ENCODE measurements around the gene BATF. TPM values are rescaled to one million over a fixed set of nuclear protein-coding genes. Genes with fewer than 3 reads are reported as not detected.

The BATF gene
- total RNA-seq, 4 donors from 2014 or later, result 2.7 TPM; not detected in 2

DNA sequence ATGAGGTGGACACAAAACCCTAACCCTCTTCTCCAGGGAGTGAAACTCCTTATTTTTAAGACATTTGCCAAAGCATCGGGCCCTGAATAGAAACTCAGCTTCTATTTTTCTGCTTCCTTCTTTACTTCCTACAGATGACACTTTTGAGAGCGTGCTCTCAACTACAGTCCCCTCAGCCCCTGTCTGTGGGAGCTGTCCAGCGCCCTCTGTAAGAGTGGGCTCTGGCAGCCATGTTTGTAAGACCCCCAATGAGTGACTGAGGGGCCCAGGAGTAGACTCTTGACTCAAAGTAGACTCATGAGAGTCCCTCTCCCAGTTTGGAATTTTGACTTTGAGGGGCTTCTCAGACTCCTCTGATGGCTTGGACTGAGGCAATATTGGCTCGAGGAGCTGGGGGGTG lies 25.5 kb upstream of the BATF start:
- Histone ChIP-seq H3K27me3 (no peaks in the 10 kb centered on the region), H3K9me3 (no peaks in the 10 kb centered on the region), H3K36me3 (no peaks in the 10 kb centered on the region), H3K27ac (no peak overlapping the region), H3K4me3 (no peak overlapping the region), H3K4me1 (no peaks in the 10 kb centered on the region)
- 67 to 88% methylated on average over 1 to 4 of the region's 4 CpGs for WGBS, 2 donors (ENCODE audit: low coverage in 1 of 2)
- TF ChIP-seq POLR2AphosphoS5 (IDR thresholded peaks at IDR 0.05) (no peak), EP300 (IDR thresholded peaks at IDR 0.05; ENCODE audit: low read depth) (no peak), POLR2A (IDR thresholded peaks at IDR 0.05) (no peak)
- TF ChIP-seq, protein P1, sequence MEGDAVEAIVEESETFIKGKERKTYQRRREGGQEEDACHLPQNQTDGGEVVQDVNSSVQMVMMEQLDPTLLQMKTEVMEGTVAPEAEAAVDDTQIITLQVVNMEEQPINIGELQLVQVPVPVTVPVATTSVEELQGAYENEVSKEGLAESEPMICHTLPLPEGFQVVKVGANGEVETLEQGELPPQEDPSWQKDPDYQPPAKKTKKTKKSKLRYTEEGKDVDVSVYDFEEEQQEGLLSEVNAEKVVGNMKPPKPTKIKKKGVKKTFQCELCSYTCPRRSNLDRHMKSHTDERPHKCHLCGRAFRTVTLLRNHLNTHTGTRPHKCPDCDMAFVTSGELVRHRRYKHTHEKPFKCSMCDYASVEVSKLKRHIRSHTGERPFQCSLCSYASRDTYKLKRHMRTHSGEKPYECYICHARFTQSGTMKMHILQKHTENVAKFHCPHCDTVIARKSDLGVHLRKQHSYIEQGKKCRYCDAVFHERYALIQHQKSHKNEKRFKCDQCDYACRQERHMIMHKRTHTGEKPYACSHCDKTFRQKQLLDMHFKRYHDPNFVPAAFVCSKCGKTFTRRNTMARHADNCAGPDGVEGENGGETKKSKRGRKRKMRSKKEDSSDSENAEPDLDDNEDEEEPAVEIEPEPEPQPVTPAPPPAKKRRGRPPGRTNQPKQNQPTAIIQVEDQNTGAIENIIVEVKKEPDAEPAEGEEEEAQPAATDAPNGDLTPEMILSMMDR (IDR thresholded peaks at IDR 0.05), result no peak
- in situ Hi-C loops (cut with MboI; ENCODE audit: low pct_ligation_motif_present in 1 of 4, low pct_unique_long_range_greater_than_20kb in 1 of 4, low sequenced_read_pairs in 3 of 4) (loop anchor here in 3 of 4 donors (25.0 kb wide), 2 partner anchors 359 to 384 kb away; partner anchors contain the start of gene NEK9 (in 2 of the 3)), intact Hi-C loops (cut with DNase I; ENCODE audit: low total_unique reads) (no loop called here)
- DNase-seq, result no peak

DNA sequence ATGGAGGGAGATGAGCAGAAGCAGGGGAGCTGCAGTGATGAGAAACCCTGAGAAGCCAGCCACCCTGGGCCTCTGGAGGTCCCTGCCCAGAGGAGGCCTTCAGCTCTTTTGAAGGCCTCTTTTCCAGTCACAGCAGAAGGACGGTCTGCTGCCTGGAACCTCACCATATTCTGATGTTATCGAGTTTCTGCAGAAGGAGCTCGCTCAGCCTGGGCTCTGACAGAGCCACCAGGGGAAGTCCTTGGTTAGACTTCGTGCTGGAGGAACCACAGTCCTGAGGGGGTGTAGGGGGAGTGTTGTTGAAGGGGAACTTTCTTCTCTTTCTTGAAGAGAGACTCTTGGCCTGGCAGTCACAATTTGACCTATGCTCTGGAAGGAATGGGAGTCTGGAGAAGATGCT lies 25.1 kb upstream of the BATF start:
- intact Hi-C loops (cut with DNase I; ENCODE audit: low total_unique reads) (no loop called here), in situ Hi-C loops (cut with MboI; ENCODE audit: low pct_ligation_motif_present in 1 of 4, low pct_unique_long_range_greater_than_20kb in 1 of 4, low sequenced_read_pairs in 3 of 4) (loop anchor here in 3 of 4 donors (25.0 kb wide), 2 partner anchors 360 to 385 kb away; partner anchors contain the start of gene NEK9 (in 2 of the 3))
- no peak for DNase-seq
- TF ChIP-seq EP300 (IDR thresholded peaks at IDR 0.05; ENCODE audit: low read depth) (no peak), POLR2AphosphoS5 (IDR thresholded peaks at IDR 0.05) (no peak), POLR2A (IDR thresholded peaks at IDR 0.05) (no peak)
- TF ChIP-seq, protein P1 (IDR thresholded peaks at IDR 0.05), result no peak
- H3K9me3 ChIP-seq, result no peaks in the 10 kb centered on the region
- H3K27ac ChIP-seq, result no peak overlapping the region
- no peaks in the 10 kb centered on the region for H3K4me1 ChIP-seq
- 80% methylated on average over 4 of the region's 4 CpGs; no CpG with 5 or more reads in 1 of the 2 donors for WGBS, 2 donors (ENCODE audit: low coverage in 1 of 2)
- no peak overlapping the region for H3K4me3 ChIP-seq
- H3K36me3 ChIP-seq, result no peaks in the 10 kb centered on the region
- no peaks in the 10 kb centered on the region for H3K27me3 ChIP-seq

DNA sequence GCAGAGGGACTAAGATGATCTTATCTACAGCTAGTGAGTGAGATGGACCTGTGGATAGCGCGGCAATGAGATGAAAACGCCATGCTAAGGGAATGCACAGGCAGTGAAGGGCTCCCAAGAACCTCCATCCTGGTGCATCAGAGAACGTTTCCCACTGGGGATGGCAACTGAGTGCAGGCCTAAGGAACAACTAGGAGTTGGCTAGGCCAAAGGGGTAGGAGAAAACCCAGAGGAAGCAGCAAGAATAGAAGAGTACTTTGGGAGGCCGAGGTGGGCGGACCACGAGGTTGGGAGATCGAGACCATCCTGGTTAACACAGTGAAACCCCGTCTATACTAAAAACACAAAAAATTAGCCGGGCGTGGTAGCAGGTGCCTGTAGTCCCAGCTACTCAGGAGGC lies 24.6 kb upstream of the BATF start:
- DNase-seq, result no peak
- H3K4me3 ChIP-seq, result no peak overlapping the region
- no peaks in the 10 kb centered on the region for H3K36me3 ChIP-seq
- in situ Hi-C loops (cut with MboI; ENCODE audit: low pct_ligation_motif_present in 1 of 4, low pct_unique_long_range_greater_than_20kb in 1 of 4, low sequenced_read_pairs in 3 of 4) (loop anchor here in 3 of 4 donors (25.0 kb wide), 2 partner anchors 360 to 385 kb away; partner anchors contain the start of gene NEK9 (in 2 of the 3)), intact Hi-C loops (cut with DNase I; ENCODE audit: low total_unique reads) (no loop called here)
- H3K27ac ChIP-seq, result no peak overlapping the region
- TF ChIP-seq EP300 (IDR thresholded peaks at IDR 0.05; ENCODE audit: low read depth), result no peak
- no peak for TF ChIP-seq POLR2A (IDR thresholded peaks at IDR 0.05)
- TF ChIP-seq POLR2AphosphoS5 (IDR thresholded peaks at IDR 0.05), result no peak
- TF ChIP-seq, protein P1 (IDR thresholded peaks at IDR 0.05), result no peak
- H3K9me3 ChIP-seq, result no peaks in the 10 kb centered on the region
- WGBS, 2 donors (ENCODE audit: low coverage in 1 of 2), result 67 to 92% methylated on average over 1 to 11 of the region's 11 CpGs
- H3K27me3 ChIP-seq, result no peaks in the 10 kb centered on the region
- H3K4me1 ChIP-seq, result no peaks in the 10 kb centered on the region

DNA sequence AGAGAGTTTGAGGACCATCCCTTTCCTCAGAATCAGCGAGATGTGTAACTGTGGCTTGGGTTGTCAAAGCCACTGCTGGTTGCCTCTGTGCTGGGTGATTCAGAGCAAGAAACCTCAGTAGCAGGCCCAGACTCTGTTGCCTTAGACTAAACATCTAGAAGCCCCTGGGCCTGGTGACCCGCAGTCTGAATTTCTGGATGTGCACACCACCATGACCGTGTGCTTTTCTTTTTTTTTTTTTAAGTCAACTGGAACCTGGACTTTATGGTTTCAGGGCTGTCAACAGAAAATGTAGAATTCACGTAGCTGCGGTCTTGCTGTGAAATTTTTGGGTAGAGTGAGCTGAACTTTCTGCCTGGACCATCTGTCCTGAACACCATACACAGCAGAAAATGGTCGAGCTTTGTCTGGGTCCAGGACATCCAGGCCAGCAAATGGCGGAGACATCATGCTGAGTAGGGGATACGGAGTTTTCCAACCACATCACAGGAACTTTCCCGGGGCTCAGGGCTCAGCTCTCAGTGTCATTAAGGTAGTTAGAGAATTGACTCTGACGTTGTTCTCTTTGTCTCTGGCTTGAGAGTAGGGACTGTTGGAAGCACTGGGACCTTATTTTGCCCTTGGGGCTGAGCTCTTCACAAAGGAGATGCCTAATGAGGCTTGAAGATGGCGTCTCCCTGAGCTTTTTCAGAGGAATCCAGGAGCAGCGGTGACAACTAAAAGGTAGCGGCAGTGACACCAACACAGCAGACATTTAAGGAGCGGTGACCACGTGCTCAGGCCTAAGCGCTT lies 23.0 kb upstream of the BATF start:
- intact Hi-C loops (cut with DNase I; ENCODE audit: low total_unique reads), result no loop called here
- in situ Hi-C loops (cut with MboI; ENCODE audit: low pct_ligation_motif_present in 1 of 4, low pct_unique_long_range_greater_than_20kb in 1 of 4, low sequenced_read_pairs in 3 of 4), result loop anchor here in 3 of 4 donors (25.0 kb wide), 2 partner anchors 362 to 387 kb away; partner anchors contain the start of gene NEK9 (in 2 of the 3)

More for the DNA sequence above, 23.0 kb upstream of the BATF start:
- Histone ChIP-seq H3K27me3 (no peaks in the 10 kb centered on the region), H3K9me3 (no peaks in the 10 kb centered on the region), H3K4me3 (no peak overlapping the region), H3K4me1 (no peaks in the 10 kb centered on the region), H3K27ac (no peak overlapping the region), H3K36me3 (no peaks in the 10 kb centered on the region)
- 82 to 90% methylated on average over 7 to 16 of the region's 16 CpGs for WGBS, 2 donors (ENCODE audit: low coverage in 1 of 2)
- TF ChIP-seq, protein P1 (IDR thresholded peaks at IDR 0.05), result no peak
- TF ChIP-seq POLR2A (IDR thresholded peaks at IDR 0.05) (no peak), EP300 (IDR thresholded peaks at IDR 0.05; ENCODE audit: low read depth) (no peak), POLR2AphosphoS5 (IDR thresholded peaks at IDR 0.05) (no peak)
- DNase-seq, result no peak

All from transverse colon (tissue), 4 donors.